Stimulated activated CD4-positive, alpha-beta T cell treated with anti-CD3 and anti-CD28 coated beads, Interleukin-4, amount 100 ng/mL, for 48 hours (primary cell): Measurements from ENCODE around the gene RHOF.
"Not testable (repeated sequence)": the region's sequence is repeated elsewhere in the genome, so short reads cannot be mapped to it uniquely, and the experiment has no call there.

Experiments used
- DNase-seq, 2 donors: peaks; one replicate each; pipeline ENCODE4 v3.0.0-alpha.2; 2020; ENCODE audit warnings: low read depth in 2 of 2

RHOF gene

GRCh38 chr12:121792607-121793439, 665 bp downstream of the RHOF start:
- no peak for DNase-seq

GRCh38 chr12:121791671-121792551, 1.6 kb downstream of the RHOF start:
- DNase-seq: no peak

- DNase-seq: not testable (repeated sequence)
These were observed 2.7 kb downstream of the RHOF start for GRCh38 chr12:121790785-121791184.

GRCh38 chr12:121789800-121790728, 3.4 kb downstream of the RHOF start:
- peak; percentile 82 to 91 for DNase-seq

GRCh38 chr12:121789233-121789781, 4.2 kb downstream of the RHOF start:
- no peak for DNase-seq

- DNase-seq: no peak
These were observed 5.2 kb downstream of the RHOF start for GRCh38 chr12:121788176-121788818.

- no peak for DNase-seq
These were observed 6.1 kb downstream of the RHOF start for GRCh38 chr12:121787063-121788025.

GRCh38 chr12:121786440-121786825, 7.1 kb downstream of the RHOF start:
- DNase-seq: no peak

- no peak for DNase-seq
These were observed 9.0 kb downstream of the RHOF start for GRCh38 chr12:121784460-121784859.

- DNase-seq: no peak
These were observed 9.7 kb downstream of the RHOF start for GRCh38 chr12:121783766-121784165.

GRCh38 chr12:121781998-121782979, 11.2 kb downstream of the RHOF start:
- DNase-seq: peak in 1 of 2 donors; percentile 67

GRCh38 chr12:121781484-121781997, 11.9 kb downstream of the RHOF start:
- no peak for DNase-seq

GRCh38 chr12:121780429-121780828, 13.1 kb downstream of the RHOF start:
- no peak for DNase-seq

- no peak for DNase-seq
These were observed 14.0 kb downstream of the RHOF start for GRCh38 chr12:121779422-121779895.

GRCh38 chr12:121778567-121779421, 14.7 kb downstream of the RHOF start:
- no peak for DNase-seq

GRCh38 chr12:121776190-121777098, 17.0 kb downstream of the RHOF start:
- peak; percentile 88 to 96 for DNase-seq
